SHP77 treated with DMSO at 0.1 percent for 48 hours (cell line): ENCODE measurements around the gene HMGN4.
"Not testable (repeated sequence)": the region's sequence is repeated elsewhere in the genome, so short reads cannot be mapped to it uniquely, and the experiment has no call there.

Source experiments
- DNase-seq: peaks from one replicate; lab custom pipeline; 2025; lab: John Stamatoyannopoulos, UW

Gene HMGN4

DNA sequence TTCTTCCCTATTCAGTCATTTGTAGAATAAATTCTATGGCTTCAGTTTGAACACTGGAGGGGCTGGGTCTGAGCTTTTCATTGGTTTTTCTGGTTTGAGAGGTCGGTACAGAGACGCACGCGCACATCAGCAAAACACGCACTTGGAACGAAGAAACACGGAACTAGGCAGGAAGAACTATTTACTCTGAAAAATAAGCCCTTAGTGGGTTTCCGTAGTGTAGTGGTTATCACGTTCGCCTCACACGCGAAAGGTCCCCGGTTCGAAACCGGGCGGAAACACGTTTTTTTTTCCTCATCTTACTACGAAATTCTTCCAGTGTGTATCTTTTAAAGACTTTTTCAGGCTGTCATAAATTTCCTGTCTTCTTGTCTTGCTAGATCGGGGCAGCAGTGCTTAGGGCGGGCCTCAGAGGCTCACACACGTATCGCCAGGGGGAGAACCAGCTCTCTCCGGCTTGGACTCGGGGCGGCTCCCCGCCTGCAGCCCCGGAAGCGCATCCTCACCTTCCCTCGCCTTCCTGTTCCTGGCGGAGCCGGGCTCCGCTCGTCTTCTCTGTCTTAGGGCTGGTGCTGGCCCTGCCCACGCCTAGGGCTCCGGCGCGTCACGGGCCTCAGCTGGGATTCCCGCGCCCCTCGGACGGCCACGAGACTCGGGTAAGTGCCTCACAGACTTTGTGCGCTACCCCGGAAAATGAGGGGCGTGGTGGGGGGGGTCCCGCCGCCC lies at the start of gene HMGN4:
HMGN4 (plus strand) TSS at position 521 of the 726 bp plus-strand sequence. CDS start 6,841 bp downstream, outside the sequence.
- DNase-seq, result peak; percentile 91

DNA sequence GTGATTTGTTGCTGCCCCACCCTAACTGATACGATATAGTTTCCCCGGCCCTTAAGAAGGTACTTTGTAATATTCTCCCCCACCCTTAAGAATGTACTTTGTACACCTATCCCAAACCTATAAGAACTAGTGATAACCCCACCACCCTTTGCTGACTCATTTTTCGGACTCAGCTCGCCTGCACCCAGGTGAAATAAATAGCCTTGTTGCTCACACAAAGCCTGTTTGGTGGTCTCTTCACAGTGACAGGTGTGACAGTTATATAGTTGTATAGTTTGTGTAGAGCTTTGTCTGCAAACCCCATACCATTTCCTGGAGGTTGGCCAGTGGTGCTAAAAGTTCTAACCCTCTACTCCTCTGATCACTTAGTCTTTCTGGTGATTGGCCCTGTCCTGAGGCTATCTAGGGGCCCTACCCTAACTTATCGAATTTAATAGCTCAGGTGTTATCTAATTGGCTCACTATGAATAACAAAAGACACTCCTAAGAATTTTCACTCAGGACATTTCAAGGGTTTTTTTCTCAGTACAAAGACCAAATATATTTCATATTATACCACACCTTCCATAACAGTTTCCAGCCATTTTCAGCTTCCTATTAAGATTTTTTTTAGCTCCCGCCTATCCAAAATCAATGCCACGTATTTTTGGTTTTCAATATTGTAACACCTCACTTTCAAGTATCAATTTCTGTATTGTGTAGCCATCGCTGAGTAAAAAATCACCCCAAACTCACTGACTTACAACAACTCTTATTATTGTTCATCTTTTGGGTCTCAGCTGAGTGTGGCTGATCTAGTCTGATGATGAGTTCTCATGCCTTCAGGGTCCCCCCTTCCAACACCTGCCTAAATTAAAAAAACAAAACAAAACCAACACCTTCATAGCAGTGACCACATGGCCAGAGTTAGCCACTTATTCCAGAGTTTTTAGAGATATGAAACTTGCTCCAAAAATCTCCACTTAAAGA lies 47.9 kb upstream of the HMGN4 start:
- DNase-seq, result no peak

DNA sequence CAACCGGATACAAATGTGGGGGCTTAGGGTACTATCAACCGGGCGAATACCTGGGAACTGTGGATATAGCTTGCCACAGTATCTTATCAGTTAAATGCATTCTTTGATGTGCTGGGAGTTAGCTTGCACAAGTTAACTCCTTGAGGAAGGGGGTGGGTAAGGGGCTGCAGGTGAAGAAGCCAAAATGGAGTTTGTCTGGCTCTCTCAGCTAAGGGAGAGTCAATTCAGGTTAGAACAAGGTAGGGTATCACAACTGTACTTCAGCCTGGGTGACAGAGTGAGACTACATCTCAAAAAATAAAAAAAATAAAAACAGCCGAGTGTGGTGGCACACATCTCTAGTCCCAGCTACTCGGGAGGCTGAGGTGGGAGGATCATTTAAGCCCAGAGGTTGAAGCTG lies 46.6 kb upstream of the HMGN4 start:
- no peak for DNase-seq

DNA sequence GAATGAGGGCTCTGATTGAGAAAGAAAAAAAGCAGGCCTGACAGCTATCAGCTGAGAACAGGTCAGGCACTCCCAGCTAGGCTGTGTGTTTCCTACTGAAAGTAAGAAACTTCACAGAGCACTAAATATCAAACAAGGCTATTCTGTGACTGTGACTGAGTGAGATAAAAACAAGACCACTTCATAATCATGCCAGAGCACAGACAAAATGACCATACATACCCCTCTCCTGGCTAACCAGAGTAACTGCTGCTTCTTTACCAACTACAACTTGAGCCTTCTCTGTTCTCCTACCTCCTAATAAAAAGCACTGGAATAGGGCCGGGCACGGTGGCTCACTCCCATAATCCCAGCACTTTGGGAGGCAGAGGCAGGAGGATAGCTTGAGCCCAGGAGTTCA lies 44.9 kb upstream of the HMGN4 start:
- DNase-seq, result no peak

DNA sequence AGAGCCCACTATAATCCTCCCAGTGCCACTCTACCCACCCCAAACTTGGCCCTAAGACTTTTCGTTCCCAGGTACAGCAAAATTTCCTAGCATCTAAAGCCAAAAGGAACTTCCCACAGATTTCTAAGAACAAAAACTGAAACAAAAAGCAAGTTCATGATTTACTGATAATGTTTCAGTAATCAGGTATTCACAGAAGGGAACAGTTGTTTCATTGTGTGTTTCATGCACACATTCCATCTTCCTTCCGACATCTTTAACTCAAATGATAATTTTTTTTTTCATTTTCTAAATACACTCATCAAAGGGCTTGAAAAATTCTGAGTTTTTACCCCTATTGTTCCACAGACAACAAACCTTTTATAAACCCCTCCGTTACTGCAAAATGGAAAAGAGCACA lies 44.0 kb upstream of the HMGN4 start:
- DNase-seq, result no peak

DNA sequence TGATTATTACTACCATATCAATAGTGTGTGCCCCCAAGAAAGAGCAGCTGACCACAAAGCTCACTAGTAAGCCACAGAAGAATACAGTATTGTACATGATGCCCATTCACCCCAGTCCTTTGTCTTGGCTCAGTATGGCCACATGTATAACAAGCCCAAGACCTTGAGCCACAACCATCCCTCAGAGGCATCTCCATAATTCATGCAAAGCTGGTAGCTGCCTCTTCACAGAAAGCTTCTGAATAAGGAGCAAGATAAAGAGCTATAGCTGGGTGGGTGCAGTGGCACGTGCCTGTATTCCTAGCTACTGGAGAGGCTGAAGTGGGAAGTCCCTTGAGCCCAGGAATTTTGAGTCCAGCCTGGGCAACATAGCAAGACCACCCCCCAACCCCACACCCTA lies 42.9 kb upstream of the HMGN4 start:
- no peak for DNase-seq

DNA sequence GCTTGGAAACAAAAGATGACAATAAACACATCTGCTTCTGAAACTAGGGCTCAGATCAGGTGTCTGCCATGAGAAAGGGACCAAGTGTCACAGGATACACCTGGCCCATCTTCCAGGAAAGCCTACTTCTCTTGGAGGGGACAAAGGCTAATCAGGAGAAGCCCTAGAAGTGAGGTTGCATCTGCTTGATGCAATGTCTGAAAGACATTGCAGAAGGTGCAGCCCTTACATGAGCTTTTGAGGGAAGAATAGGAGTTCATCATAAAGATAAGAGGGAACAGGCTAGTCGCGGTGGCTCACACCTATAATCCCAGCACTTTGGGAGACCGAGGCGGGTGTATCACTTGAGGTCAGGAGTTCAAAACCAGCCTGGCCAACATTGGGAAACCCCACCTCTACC lies 40.6 kb upstream of the HMGN4 start:
- DNase-seq, result no peak

DNA sequence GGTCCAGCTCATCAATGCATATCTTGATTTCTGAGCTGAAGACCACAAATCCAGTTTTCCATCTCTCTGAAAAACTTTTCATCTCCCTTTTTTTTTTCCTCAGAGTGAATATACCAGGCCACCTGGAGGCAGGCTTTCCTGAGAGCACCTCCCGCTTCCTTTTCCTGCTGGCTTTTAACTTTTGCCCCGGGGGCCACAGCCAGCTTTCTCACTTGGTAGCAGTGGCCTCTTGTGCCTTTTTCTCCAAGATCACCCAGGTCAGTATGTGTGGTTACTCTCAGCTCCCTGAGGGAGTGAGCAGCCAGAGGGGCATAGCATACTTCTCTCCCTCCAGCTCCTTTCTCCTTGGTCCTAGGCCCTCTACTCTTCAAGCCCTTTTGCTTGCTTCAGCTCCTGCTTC lies 38.1 kb upstream of the HMGN4 start, which contains the start of gene BTN1A1:
BTN1A1 (plus strand) TSS at position 202 of the 400 bp plus-strand sequence. CDS start 984 bp downstream, outside the sequence.
- DNase-seq, result no peak

DNA sequence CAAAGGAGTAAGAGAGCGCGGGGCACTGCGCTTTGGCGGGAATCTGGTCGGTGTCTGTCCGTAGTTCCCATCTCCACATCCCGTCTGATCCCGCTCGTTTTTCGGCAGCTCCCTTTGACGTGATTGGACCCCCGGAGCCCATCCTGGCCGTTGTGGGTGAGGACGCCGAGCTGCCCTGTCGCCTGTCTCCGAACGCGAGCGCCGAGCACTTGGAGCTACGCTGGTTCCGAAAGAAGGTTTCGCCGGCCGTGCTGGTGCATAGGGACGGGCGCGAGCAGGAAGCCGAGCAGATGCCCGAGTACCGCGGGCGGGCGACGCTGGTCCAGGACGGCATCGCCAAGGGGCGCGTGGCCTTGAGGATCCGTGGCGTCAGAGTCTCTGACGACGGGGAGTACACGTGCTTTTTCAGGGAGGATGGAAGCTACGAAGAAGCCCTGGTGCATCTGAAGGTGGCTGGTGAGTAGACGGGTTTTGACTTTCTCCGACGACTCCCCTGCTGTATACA lies 36.6 kb upstream of the HMGN4 start:
- DNase-seq, result no peak

DNA sequence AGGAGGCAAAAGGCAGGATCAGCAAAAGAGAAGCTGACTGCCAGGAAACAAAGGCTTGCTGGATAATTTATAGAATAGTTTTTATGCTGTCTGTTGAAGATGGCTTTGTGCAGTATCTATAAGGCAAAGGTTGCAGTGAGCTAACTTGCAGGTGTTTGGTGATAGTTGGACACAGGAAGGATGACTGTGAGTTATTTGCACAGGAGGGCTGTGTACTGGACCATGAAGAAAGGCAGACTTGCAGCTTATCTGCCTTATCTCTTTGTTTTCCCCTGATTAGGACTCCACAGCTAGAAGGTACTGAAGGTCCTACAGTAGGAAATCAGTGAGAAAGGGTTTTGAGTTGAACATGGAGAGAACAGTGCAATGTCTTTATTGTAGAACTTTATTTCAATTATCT lies 36.0 kb upstream of the HMGN4 start:
- no peak for DNase-seq

DNA sequence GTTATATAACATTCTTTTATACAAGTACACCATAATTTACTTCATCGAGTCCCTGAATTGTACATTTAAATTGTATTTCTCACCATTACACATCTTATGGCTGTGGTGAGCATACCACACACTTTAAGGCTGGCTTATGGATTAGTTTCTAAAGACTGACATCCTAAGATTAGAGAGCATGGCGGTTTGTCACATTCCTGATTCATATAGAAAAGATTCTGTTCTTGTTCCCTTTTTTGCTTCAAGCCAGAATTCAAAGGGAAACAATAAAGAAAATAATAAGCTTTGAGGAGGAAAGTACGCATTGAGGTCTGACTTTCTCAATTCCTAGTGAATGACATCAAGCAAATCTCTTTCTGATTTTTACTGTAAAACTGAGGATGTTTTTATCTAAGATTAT lies 35.5 kb upstream of the HMGN4 start:
- no peak for DNase-seq

DNA sequence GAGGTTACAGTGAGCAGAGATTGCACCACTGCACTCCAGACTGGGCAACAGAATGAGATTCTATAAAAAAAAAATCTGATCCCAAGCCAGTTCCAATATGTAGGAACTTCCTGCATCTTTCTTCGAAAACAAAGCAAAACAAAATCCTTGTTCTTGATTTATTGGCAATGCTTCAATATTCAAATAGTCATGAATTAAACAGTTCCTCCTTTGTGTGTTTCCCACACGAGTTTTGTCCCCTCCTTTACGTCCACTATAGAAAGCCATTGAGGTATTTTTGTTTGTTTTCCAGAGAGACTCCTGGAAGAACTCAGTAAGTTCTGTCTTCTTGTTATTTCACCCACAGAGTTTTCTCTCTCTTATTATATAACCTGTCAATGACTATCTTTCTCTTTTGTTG lies 30.5 kb upstream of the HMGN4 start:
- DNase-seq, result no peak

DNA sequence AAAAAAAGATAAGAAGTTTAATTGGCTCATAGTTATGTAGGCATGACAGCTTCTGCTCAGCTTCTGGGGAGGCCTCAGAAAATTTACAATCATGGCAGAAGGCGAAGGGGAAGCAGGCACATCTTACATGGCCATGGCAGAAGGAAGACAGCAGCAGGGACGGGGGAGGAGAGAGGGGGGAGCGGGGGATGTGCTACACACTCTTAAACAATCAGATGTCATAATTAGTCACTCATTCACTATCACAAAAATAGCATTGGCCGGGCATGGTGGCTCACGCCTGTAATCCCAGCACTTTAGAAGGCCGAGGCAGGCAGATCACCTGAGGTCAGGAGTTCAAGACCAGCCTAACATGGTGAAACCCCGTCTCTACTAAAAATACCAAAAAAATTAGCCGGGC lies 27.1 kb upstream of the HMGN4 start:
- DNase-seq, result not testable (repeated sequence)

DNA sequence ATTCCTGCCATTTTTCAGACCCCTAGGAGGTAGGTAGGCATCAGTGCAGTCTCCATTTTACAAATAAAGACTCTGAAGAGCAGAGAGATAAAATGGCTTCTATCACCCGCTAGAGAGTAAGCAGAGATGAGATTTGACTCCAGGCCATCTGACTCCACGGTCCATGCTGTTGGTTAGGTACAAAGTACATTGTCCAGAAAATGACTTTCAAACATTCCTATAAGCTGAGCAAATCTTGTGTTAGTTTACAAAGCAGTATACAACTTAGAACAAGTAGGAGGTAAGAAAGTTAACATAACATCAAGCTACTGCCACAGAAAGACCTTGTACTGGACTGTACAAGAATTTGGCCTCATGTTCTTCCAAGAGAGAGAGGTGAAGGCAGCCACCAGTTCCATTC lies 23.2 kb upstream of the HMGN4 start:
- no peak for DNase-seq

DNA sequence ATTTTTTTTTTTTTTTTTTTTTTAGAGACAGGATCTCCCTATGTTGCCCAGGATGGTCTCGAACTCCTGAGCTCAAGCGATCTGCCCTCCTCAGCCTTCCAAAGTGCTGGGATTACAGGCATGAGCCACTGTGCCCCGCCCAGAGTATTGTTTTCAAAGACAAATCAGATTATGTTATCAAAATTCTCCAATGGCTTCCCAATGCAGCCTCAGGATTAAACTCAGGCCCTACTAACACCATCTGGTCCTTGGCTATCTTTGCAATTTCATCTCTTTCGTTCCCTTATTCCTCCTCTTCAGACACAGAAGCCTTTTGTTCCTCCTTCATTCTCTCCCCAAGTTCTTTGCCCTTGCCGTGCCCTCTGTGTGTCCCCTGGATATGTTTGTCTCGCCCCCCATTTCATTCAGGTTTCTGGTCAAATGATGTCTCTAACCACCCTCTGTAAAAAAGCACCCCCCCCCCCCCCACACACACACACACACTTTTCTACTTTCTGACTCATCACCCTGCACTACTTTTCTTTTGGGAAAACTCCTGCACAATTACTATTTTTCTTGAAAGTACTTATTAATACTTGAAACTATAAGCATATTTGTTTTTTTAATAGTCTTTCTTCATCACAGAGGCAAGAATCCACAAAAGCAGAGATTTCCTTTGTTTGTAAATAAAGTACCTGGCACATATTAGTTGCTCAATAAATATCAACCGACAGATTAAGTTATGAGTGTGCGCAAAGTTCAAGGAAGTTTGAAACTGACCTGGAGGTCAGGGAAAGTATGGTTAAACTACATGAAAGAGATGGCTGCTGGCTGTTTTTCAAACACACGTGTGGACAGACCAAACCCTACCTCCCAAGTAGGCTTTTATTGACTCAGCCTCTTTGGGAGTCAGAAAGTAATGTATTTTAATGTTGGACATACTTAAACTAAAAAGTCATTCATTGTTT lies 21.4 kb upstream of the HMGN4 start:
- no peak for DNase-seq

DNA sequence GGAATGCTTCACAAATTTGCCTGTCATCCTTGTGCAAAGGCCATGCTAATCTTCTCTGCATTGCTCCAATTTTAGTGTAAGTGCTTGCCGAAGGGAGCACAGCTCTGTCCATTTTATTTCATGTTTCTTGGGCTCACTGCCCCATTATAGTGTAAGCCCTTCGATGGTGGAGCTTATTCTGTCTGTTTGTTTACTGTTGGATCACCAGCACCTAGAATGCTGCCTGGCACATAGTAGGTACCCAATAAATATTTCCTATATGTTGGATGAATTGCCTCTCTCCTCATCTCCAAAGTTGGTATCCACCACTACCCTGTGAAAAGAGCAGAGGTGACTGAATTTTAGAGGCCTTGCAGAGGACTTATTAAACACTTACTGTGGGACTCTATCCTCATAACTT lies 18.8 kb upstream of the HMGN4 start:
- no peak for DNase-seq

DNA sequence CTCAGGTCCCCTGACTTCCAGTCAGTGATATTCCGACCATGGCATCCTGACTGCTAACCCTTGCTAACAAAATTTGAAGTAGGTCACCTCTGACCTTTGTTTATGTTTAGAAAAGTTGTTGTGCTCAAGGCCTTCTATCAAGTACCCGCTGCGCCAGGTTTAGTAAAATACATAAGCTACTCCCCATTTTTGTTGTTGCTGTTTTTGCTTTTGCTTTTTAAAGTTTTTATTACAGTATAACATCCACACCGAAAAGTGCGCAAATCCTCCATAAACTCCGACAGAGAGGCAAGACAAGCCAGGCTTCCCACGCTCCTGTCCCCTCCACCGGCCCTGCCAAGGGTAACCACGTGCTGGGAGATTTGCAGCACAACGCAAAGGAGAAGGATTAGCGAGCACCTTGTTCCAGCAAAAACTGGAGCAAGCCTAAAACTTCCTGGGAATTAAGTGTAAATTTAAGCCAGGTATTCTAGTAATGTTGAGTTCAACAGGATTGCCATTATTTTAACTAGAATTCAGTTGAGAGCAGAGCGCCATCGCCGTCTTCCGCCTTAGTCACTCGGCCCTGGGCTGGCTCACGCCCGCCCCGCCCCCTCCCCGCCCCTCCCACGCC lies 17.8 kb upstream of the HMGN4 start:
- peak; percentile 45 for DNase-seq

DNA sequence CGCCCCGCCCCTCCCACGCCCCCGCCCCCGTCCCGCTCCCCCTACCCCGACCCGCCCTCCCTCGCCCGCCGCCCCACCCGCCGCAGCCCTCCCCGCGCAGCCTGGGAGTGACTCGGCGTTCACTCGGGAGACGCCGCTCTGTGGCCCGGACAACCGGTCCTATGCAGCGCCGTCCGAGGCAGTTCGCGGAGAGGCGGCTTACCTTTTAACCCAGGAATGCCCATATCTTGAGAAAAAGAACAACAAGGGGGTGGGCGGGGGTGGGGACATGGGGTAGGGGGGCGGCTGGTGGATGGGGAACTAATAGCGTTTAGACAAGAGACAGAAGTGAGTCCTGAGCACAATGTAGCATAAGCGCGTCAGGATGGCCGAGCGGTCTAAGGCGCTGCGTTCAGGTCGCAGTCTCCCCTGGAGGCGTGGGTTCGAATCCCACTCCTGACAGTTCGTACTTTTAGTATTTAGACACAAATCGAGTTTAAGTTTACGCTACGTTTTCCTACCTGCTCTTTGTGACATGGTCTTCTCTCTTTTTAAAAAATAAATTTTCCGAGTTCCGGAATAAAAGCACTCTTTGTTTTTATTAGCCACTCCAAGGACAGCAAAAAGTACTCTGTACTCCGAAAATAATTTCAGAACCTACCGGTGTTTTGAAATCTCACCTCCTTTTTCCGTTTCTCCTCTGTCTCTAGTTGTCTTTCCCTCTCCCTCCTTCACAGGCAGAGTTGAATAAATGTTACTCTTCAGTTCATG lies 17.1 kb upstream of the HMGN4 start:
- peak; percentile 62 for DNase-seq

DNA sequence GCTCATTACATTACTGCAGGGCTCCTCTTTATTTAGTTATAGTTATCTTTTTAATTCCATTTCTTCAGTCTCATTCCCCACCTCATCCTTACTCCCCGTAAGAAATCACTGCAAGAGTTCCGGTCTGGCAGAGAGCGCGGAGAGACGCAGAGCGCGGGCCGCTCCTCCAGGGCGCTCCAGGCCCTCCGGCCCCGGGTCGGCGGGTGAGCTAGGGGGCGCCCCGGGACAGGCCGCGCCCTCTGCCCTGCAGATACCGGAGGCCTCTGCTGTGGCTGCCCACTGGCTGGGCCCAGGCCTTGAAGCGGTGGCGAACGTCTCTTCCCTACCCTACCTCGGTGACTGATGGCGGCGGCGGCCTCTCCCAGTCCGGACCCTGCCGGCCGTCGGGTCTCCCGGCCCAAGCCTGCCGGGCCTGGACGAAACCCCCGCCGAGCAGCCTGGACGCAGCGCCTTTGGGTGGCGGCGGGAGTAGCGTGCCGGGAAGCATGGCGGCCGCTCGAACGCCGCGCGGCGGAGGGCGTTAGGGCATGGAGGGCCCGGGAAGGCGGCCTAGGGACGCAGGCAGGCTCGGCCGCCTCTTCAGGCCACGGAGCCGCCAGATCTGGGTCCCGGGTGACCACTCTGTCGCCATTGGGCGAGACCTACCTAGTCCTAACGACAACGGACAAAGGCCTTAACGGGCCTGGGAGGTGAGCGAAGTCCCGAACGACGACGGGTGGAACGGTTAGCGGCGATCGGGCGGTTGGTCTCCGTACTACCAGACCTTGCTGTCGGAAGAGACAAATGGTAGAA lies 16.4 kb upstream of the HMGN4 start:
- no peak for DNase-seq
